ENCODE results near the gene GZMA. TPM values are rescaled to one million over a fixed set of nuclear protein-coding genes. Genes with fewer than 3 reads are reported as not detected.

Gene GZMA
- total RNA-seq, 1 donor from 2014 or later = not detected

DNA sequence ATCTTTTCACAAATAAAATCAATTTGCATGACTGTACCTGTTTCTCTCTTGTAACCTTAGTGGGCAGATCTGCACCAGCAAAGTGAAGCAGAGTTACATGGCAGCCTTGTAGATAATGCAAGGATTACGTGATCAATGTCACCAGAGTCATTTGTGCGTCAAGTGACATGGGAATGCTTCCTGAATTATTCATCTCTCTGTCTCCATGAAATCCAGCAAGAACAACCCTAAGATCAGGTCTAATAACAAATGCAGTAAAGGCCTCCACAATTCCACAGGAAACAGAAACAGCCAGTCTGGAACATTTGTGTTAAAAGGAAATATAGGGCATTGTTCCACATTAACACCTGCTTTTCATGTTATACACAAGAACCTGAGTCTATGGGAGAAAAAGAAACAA, 7.8 kb downstream of the GZMA start:
- no peaks in the 10 kb centered on the region for H3K36me3 Mint-ChIP-seq (ENCODE audit: unreplicated experiment)
- no peaks in the 10 kb centered on the region for H3K9me3 Mint-ChIP-seq (ENCODE audit: unreplicated experiment)
- H3K4me1 Mint-ChIP-seq (ENCODE audit: unreplicated experiment) = no peaks in the 10 kb centered on the region
- H3K4me3 Mint-ChIP-seq (ENCODE audit: unreplicated experiment) = no peak overlapping the region
- H3K27me3 Mint-ChIP-seq (ENCODE audit: unreplicated experiment) = peaks cover 29% of the 10 kb centered on the region
- DNase-seq (ENCODE audit: extremely low spot score, unreplicated experiment) = no peak
- TF ChIP-seq, protein P1, sequence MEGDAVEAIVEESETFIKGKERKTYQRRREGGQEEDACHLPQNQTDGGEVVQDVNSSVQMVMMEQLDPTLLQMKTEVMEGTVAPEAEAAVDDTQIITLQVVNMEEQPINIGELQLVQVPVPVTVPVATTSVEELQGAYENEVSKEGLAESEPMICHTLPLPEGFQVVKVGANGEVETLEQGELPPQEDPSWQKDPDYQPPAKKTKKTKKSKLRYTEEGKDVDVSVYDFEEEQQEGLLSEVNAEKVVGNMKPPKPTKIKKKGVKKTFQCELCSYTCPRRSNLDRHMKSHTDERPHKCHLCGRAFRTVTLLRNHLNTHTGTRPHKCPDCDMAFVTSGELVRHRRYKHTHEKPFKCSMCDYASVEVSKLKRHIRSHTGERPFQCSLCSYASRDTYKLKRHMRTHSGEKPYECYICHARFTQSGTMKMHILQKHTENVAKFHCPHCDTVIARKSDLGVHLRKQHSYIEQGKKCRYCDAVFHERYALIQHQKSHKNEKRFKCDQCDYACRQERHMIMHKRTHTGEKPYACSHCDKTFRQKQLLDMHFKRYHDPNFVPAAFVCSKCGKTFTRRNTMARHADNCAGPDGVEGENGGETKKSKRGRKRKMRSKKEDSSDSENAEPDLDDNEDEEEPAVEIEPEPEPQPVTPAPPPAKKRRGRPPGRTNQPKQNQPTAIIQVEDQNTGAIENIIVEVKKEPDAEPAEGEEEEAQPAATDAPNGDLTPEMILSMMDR (IDR thresholded peaks at IDR 0.05) = no peak
- H3K27ac Mint-ChIP-seq (ENCODE audit: unreplicated experiment) = no peak overlapping the region

DNA sequence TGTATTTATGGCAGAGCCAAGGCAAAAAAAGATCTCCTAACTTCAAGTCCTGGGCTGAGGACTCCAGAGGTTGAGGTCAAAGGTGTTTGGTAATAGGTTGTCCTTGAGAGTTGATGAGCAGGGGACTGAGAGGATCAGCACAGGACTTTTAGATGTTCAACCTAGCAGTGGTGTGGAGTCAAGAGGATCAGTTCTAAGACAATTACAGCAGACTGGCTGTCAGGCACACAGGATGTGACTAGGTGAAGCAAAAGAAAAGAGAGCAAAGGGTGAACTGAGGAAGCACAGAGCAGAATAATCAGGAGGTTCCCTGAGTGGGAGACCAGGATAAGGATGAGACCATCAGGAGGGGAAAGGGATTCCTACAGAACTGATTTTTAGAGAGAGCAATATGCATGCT, 10.9 kb downstream of the GZMA start:
- Mint-ChIP-seq H3K36me3 (ENCODE audit: unreplicated experiment) (no peaks in the 10 kb centered on the region), H3K27me3 (ENCODE audit: unreplicated experiment) (peaks cover 35% of the 10 kb centered on the region), H3K9me3 (ENCODE audit: unreplicated experiment) (no peaks in the 10 kb centered on the region), H3K4me1 (ENCODE audit: unreplicated experiment) (no peaks in the 10 kb centered on the region), H3K27ac (ENCODE audit: unreplicated experiment) (no peak overlapping the region), H3K4me3 (ENCODE audit: unreplicated experiment) (no peak overlapping the region)
- TF ChIP-seq, protein P1 (IDR thresholded peaks at IDR 0.05) = no peak
- DNase-seq (ENCODE audit: extremely low spot score, unreplicated experiment) = no peak

DNA sequence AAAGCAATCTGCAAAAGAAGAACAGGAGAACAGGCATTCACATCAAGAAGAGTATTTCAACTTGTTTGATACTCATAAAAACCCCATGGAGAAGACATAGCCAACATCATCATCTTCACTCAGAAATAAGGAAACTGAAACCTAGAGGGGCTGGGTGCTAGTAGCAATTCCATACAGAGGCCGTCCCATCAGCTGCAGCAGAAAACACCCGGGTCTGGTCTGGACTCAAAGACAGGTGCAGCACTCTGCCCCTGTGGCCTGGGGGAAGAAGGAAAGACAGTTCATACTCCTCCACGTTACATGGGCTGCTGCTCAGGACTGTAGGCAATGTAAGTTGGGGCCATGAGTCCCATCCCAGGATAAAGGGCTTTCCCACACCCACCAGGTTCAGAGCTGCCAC, 11.6 kb downstream of the GZMA start:
- TF ChIP-seq, protein P1 (IDR thresholded peaks at IDR 0.05) = no peak
- Mint-ChIP-seq H3K4me1 (ENCODE audit: unreplicated experiment) (no peaks in the 10 kb centered on the region), H3K27me3 (ENCODE audit: unreplicated experiment) (peaks cover 37% of the 10 kb centered on the region), H3K36me3 (ENCODE audit: unreplicated experiment) (no peaks in the 10 kb centered on the region), H3K4me3 (ENCODE audit: unreplicated experiment) (no peak overlapping the region), H3K9me3 (ENCODE audit: unreplicated experiment) (no peaks in the 10 kb centered on the region), H3K27ac (ENCODE audit: unreplicated experiment) (no peak overlapping the region)
- no peak for DNase-seq (ENCODE audit: extremely low spot score, unreplicated experiment)

DNA sequence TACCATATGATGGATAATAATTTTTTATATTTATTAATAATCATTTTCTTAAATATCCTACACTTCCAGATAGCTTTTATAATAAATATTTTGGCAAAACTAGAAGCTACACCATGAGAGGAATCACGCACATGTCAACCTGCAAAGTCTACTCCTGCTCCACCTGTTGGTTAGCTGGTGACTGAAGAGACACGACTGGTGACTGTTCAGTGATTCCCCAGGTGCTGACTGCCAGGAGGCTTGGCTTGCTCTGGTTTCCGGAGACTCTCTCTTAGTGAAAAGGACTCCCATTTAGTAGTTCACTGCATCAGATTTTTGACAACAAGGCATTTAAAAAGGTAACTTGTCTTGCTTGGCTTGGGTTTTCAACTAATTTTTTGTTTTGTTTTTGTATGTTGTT, 20.9 kb downstream of the GZMA start:
- H3K36me3 Mint-ChIP-seq (ENCODE audit: unreplicated experiment) = no peaks in the 10 kb centered on the region
- no peak for DNase-seq (ENCODE audit: extremely low spot score, unreplicated experiment)

DNA sequence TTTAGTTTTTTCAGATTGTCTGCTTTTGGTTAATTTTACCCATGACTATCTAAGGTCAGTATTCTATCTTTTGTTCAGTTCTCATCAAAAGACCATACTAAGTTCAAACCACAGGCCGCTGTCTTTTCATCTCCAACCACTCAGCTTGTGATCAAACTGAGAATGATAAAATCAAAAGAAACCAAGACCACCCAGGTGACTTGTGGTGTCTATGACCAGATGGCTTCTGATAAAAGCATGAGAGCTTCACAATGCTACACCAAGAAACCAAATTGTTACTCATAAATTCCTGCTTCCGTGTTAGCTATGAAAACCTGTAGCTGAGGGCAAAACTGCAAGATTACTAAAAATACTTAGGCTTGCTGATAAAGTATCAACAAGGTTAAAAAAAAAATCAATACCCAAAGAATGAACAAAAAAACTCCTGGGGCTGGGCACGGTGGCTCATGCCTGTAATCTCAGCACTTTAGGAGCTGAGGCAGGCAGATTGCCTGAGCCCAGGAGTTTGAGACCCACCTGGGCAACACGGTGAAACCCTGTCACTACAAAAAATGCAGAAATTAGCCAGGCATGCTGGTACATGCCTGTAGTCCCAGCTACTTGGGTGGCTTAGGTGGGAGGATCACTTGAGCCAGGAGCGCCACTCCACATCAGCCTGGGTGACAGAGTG, 31.7 kb downstream of the GZMA start:
- no peak for DNase-seq (ENCODE audit: extremely low spot score, unreplicated experiment)

More for the DNA sequence above, 20.9 kb downstream of the GZMA start:
- Mint-ChIP-seq H3K9me3 (ENCODE audit: unreplicated experiment) (no peaks in the 10 kb centered on the region), H3K4me1 (ENCODE audit: unreplicated experiment) (no peaks in the 10 kb centered on the region), H3K27me3 (ENCODE audit: unreplicated experiment) (peaks cover 69% of the 10 kb centered on the region), H3K4me3 (ENCODE audit: unreplicated experiment) (no peak overlapping the region), H3K27ac (ENCODE audit: unreplicated experiment) (no peak overlapping the region)
- TF ChIP-seq, protein P1 (IDR thresholded peaks at IDR 0.05) = no peak

More for the DNA sequence above, 31.7 kb downstream of the GZMA start:
- no peak overlapping the region for H3K4me3 Mint-ChIP-seq (ENCODE audit: unreplicated experiment)
- H3K27me3 Mint-ChIP-seq (ENCODE audit: unreplicated experiment) = peaks cover 50% of the 10 kb centered on the region
- H3K27ac Mint-ChIP-seq (ENCODE audit: unreplicated experiment) = no peak overlapping the region
- H3K4me1 Mint-ChIP-seq (ENCODE audit: unreplicated experiment) = no peaks in the 10 kb centered on the region
- TF ChIP-seq, protein P1 (IDR thresholded peaks at IDR 0.05) = no peak
- peaks cover 9% of the 10 kb centered on the region for H3K9me3 Mint-ChIP-seq (ENCODE audit: unreplicated experiment)
- no peaks in the 10 kb centered on the region for H3K36me3 Mint-ChIP-seq (ENCODE audit: unreplicated experiment)

All from osteocyte (in vitro differentiated cells).